Stimulated activated CD4-positive, alpha-beta T cell treated with anti-CD3 and anti-CD28 coated beads, Interleukin-2, amount 100 ng/mL, for 48 hours (primary cell): ENCODE results near the gene PDCD1.
"Not testable (repeated sequence)": the region's sequence is repeated elsewhere in the genome, so short reads cannot be mapped to it uniquely, and the experiment has no call there.

Experiments
- DNase-seq, 2 donors: peaks; one replicate each; pipeline ENCODE4 v3.0.0-alpha.2; 2020

The PDCD1 gene

DNA sequence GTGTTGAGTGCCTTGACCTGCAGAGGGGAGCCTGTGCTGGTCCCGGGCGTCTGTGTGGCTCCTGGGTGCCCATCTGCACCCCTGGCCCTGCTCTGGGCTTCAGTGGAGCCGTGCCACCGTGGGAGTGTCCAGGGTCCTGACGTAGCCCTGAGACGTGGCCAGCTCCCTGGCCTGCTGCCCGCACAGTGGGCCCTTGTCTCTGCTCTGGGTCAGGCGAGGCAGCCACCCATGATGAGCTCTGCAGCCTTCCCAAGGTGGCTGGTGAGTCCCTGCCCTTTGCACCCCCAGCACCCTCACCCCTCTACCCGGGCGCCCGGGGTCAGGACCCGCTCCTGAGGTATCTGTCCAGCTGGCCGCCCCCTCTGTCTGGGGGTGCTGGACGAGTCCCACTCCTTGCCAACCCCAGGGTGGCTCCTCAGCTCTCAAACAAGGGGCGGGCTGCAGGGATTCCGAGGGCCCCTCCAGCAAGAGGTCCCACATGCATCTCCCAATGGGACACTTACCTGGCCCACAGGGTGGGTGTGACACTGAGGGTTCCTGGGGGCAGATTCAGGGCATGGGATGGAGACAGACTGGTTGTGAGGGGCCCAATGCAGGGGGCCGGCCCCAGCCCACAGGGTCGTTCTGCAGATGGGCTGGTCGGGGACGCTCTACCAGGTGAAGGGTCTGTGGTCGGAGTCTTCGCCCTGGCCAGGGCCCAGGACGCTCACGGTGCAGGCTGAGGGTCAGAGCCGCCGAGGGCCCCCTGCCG lies 47.3 kb downstream of the PDCD1 start:
- DNase-seq, result no peak

- DNase-seq, result no peak
These were observed 48.1 kb downstream of the PDCD1 start for GRCh38 chr2:241810307-241811200.

DNA sequence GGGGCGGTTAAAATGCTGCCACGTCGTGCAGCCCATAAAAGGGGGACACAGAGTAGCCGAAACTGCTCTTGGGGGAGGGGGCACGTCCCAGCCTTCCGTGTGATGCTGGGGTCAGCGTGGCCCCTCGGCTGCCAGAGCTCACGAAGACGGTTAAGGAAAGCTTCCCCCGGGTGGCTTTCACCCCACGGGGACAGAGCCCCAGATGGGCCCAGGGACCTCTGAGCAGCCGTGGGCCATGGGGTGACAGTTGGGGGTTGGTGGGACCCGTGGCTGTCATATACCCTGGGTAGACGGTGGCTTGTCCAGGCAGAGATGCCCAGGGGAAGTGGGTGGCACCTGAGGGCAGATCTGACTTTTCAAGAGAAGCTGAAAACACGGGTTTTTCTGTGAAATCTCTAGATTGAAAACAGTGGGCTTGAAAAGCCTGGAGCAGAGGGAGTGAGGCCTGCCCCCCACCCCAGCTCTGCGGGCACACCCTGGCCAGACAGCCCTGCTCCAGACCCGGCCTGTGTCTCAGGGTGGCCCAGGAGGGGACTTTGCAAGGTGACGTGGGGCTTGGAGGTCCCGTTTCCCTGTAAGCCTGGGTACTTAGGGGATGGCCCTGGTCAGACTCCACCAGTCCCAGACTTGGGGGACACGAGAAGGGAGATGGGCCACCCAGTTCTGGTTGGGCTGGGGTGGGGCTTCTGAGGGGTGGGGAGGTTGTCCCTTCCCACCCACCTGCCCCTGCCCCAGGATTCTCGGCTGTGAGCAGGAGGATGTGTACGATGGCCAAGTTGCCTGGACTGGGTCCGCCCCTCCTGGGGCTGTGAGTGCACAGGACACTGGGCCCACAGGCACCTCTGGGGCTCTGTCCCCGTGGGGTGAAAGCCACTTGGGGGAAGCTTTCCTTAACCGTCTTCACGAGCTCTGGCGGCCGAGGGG lies 49.0 kb downstream of the PDCD1 start:
- no peak for DNase-seq

DNA sequence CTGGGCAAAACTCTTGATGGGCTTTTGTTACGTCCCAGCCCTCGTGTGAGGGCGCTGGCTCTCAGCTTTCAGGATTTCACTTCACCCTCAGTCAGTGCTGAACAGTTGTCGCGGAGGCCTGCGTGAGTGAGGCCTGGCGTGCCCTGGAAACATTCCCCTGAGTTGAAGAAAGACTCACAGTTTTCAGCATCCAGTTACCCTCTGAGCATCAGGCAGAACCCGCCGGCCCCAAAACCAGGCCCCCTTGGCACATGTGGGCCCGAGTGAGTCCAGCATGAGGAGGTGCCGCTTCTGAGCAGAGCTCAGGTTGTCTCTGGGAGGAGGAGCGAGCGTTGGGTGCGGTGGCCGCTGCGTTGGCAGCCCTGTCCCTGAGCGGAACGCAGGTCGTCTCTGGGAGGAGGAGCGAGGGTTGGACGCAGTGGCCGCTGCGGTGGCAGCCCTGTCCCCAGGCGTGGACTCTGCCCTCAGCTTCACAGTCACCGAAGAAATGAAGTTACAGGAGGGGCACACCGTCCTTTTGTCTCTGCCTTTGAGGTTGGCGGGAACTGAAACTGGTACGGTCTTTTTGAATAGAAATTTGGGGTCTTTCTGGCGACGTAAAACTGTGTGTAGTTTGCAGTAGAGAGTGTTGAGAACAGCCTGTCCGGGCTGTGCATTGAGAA lies 49.8 kb downstream of the PDCD1 start, which contains the start of gene NEU4:
Gene NEU4, plus strand, starts transcription at position 473 of the 662 bp plus-strand sequence. CDS start 5,292 bp downstream, outside the sequence.
- no peak for DNase-seq

- no peak for DNase-seq
These were observed 50.5 kb downstream of the PDCD1 start for GRCh38 chr2:241808051-241808720.

DNA sequence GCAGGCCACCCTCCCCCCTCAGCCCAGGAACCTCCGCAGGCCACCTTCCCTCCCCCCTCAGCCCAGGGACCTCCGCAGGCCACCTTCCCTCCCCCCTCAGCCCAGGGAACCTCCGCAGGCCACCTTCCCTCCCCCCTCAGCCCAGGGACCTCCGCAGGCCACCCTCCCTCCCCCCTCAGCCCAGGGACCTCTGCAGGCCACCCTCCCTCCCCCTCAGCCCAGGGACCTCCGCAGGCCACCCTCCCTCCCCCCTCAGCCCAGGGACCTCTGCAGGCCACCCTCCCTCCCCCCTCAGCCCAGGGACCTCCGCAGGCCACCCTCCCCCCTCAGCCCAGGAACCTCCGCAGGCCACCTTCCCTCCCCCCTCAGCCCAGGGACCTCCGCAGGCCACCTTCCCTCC lies 52.5 kb downstream of the PDCD1 start:
- DNase-seq, result not testable (repeated sequence)

GRCh38 chr2:241804326-241805229 lies 54.1 kb downstream of the PDCD1 start:
- DNase-seq, result no peak

- DNase-seq, result peak; percentile 28 to 48
These were observed 55.0 kb downstream of the PDCD1 start for GRCh38 chr2:241803387-241804325.

GRCh38 chr2:241802421-241803318 lies 56.0 kb downstream of the PDCD1 start:
- no peak for DNase-seq

- no peak for DNase-seq
These were observed 56.9 kb downstream of the PDCD1 start for GRCh38 chr2:241801611-241802420.

DNA sequence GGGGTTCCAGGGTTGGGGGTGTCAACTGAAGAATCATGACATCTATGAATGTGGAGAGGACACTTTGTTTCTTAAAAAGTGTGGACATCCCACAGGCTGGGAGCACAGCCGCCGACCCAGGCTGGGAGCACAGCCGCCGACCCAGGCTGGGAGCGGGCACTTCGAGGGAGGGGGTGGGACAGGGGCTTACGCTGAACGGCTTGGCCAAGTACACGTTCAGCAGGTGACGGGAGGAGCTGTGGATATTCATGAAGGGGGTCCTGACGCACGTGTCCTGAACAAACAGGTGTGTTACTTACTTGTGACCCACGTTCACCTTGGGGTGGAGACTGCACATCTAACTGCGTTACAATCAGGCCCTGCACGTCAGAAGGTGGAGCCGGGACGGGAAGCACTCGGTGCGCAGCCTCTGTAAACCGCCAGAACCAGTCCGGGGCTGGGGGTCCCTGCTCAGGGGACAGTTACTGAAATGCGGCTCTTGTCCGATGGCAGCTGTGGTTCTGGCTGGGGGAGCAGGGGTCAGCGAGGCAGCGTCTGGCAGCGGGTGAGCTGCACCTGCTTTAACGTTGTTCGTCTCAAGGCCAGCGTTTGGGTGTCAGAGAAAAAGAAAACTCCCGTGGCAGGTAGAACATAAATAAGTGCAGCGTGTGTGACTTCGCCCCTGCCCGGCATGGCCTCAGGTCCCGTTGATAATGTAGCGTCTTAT lies 58.3 kb downstream of the PDCD1 start:
- not testable (repeated sequence) for DNase-seq
